Measurements from ENCODE around the gene C3orf70.

DNA sequence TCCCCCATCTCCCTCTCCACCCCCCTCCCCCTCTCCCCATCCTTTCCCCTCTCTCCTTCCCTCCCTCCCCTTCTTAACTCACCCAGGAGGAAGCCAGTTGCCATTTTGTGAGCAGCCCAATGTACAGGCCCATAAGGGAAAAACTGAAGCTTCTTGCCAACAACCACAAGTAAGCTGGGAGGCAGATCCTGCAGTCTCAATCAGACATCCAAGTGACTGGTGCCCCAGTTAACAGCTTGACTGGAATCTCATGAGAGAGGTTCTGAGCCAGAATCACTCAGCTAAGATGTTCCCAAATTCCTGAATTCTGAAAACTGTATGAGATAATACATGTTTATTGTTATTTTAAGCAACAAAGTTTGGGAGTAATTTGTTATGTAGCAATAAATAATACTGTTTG lies 90.7 kb downstream of the C3orf70 start:
- TF ChIP-seq CTCF (IDR thresholded peaks at IDR 0.05) (no peak), ZFX (IDR thresholded peaks at IDR 0.05; ENCODE audit: borderline replicate concordance) (no peak)

All from 22Rv1 (cell line).